ACC112 (cell line): ENCODE measurements around the gene VANGL1.
A peak's percentile ranks its signal among the peaks of the same experiment; 100 is the strongest.

Source experiments
- H2AFZ ChIP-seq: fragments of 200-600 bp; sonication (generic); one replicate; pipeline ENCODE4 v1.6.0; 2017; ENCODE audit warnings: antibody characterized with exemption, low read length; ENCODE audit not compliant: unreplicated experiment
- H3K27ac ChIP-seq: fragments of 200-600 bp; sonication (generic); 2 replicates; pipeline ENCODE4 v1.5.1; 2014; ENCODE audit warnings: low read depth, mild to moderate bottlenecking, antibody characterized with exemption, low read length, moderate library complexity
- H3K27me3 ChIP-seq: fragments of 200-600 bp; sonication (generic); 2 replicates; pipeline ENCODE4 v1.6.1; 2014; ENCODE audit warnings: mild to moderate bottlenecking, antibody characterized with exemption, low read length, moderate library complexity, mixed read lengths; ENCODE audit not compliant: insufficient read depth
- H3K36me3 ChIP-seq: fragments of 200-600 bp; sonication (generic); 2 replicates; pipeline ENCODE4 v1.6.1; 2016; ENCODE audit warnings: mild to moderate bottlenecking, antibody characterized with exemption, low read length, moderate library complexity, mixed read lengths; ENCODE audit not compliant: insufficient read depth
- H3K4me1 ChIP-seq: fragments of 200-600 bp; sonication (generic); one replicate; pipeline ENCODE4 v1.6.1; 2016; ENCODE audit warnings: low read length, mixed read lengths; ENCODE audit not compliant: insufficient read depth, unreplicated experiment, control insufficient read depth
- H3K4me3 ChIP-seq: fragments of 200-600 bp; sonication (generic); 2 replicates; pipeline ENCODE4 v1.5.1; 2014; ENCODE audit warnings: mild to moderate bottlenecking, low read depth, low read length
- H3K79me2 ChIP-seq: fragments of 200-600 bp; sonication (generic); one replicate; pipeline ENCODE4 v1.6.0; 2016; ENCODE audit warnings: low read length; ENCODE audit not compliant: control insufficient read depth, unreplicated experiment, insufficient read depth

The VANGL1 gene

DNA sequence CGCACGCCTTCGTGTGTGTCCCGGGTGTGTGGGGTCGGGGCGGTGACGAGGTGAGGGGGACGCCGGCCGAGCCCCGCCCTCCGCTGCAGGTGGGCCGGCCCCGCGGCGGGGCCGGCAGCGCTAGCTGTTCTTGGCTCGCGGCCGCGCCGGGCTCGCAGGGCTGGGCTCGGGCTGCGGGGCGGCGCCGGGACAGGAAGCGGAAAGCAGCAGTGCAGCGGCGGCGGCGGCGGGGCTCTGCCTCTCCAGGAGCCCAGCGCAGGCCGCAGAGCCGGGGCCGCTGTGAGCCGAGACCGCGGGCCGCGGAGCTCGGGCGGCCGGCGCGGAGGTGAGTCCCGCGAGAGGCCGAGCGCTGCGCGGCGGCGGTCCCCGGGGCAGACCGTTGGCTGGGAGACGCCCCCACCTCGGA, at the start of gene VANGL1:
VANGL1 (plus strand) TSS at position 209 of the 406 bp plus-strand sequence. CDS start 9,444 bp downstream, outside the sequence.
- Histone ChIP-seq H2AFZ (peak within 1 kb of the TSS; percentile 78), H3K4me1 (peaks cover 18% of the 10 kb centered on the region), H3K27me3 (peaks cover 17% of the 10 kb centered on the region; the same call in 1 of the 2 replicates), H3K36me3 (no peaks in the 10 kb centered on the region), H3K4me3 (peak within 1 kb of the TSS; percentile 95), H3K27ac (no peak within 1 kb of the TSS), H3K79me2 (peaks cover 32% of the 10 kb centered on the region)

DNA sequence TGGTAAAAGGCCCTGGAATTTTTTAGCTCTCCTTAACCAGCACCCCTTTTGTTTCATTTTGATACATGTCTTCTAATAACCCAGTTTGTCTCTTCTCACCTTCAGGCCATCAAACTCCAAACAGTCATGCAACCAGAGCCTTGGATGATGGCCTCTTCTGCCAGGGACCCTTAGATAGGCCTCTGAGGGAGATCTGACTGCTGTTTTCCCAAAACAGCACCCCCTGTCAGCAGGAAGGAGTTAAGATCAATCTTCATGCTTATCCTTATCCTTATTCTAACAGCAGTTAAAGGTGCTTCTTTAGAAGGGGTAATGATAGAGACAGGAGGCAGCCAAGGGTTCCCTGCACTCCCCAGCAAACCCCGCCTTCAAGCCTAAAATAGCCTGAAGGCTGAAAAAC, 49.5 kb upstream of the VANGL1 start:
- no peaks in the 10 kb centered on the region for H3K79me2 ChIP-seq
- no peak overlapping the region for H3K4me3 ChIP-seq
- H3K27me3 ChIP-seq: no peaks in the 10 kb centered on the region
- H3K36me3 ChIP-seq: 0 out of 2 replicates have a peak, but pooled peaks cover 6% of the 10 kb centered on the region
- H2AFZ ChIP-seq: no peak overlapping the region
- peaks cover 13% of the 10 kb centered on the region for H3K4me1 ChIP-seq
- H3K27ac ChIP-seq: no peak overlapping the region

DNA sequence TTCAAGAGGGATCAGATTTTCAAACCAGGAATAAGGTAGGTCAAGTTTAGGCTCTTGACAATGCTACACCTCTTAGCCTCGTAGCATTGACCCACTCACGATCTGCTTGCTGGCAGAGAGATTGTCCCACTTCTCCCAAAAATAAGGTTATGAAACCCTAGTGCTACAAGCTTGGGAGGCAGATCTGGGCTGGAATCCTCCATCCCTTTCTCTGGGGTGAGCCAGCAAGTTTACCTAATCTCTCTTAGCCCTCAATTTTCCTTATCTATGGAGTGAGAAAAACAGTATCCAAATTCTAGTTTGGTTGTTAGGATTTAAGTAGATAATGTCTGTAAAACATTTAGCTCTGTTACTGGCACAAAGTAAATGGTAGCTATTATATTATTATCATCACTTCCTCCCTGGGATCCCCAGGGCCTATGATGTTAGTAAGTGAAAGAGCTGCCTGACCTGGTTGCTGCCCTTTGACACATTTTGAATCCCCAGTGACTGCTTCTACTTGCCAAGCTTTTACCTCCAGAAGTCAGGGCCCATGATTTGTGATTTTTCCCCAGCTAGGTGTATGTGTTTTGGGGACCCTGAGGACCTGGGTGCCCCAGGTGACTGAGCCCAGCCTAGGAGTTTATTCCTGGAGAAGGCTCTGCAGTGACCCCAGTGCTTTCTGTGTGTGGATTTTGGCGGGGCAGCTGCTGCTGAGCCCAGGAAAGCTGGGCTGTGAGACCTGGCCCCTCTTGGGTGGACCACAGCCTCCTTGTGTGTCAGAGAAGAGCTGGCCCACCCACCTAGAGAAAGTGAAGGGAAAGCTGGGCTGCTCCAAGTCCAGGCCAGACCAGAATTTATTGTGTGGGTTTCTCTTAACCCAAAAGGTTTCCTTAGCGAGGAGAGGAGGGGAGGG, 48.2 kb upstream of the VANGL1 start:
- Histone ChIP-seq H2AFZ (no peak overlapping the region), H3K79me2 (no peaks in the 10 kb centered on the region), H3K36me3 (0 out of 2 replicates have a peak, but pooled peaks cover 6% of the 10 kb centered on the region), H3K27me3 (no peaks in the 10 kb centered on the region), H3K4me1 (peaks cover 13% of the 10 kb centered on the region), H3K27ac (no peak overlapping the region), H3K4me3 (no peak overlapping the region)

DNA sequence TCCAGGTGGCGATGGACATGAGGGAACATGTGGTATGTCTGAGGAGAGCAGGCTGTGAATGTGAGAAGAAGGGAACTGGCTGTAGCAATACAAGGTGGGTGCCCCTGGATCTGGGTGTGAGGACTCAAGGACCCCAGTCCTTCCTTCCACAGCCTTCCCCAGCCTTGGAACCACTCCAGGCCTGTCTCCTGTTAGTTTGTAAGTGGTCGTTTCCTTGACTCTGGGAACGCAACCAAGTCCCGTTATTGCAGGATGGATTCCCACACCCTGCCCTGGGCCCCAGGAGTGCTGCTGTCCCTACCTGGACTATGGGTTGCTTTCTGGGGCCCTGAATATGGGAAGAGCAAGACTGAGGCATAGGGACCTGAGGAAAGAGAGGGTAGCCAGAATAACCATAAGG, 47.2 kb upstream of the VANGL1 start:
- H3K27me3 ChIP-seq: no peaks in the 10 kb centered on the region
- no peak overlapping the region for H3K4me3 ChIP-seq

DNA sequence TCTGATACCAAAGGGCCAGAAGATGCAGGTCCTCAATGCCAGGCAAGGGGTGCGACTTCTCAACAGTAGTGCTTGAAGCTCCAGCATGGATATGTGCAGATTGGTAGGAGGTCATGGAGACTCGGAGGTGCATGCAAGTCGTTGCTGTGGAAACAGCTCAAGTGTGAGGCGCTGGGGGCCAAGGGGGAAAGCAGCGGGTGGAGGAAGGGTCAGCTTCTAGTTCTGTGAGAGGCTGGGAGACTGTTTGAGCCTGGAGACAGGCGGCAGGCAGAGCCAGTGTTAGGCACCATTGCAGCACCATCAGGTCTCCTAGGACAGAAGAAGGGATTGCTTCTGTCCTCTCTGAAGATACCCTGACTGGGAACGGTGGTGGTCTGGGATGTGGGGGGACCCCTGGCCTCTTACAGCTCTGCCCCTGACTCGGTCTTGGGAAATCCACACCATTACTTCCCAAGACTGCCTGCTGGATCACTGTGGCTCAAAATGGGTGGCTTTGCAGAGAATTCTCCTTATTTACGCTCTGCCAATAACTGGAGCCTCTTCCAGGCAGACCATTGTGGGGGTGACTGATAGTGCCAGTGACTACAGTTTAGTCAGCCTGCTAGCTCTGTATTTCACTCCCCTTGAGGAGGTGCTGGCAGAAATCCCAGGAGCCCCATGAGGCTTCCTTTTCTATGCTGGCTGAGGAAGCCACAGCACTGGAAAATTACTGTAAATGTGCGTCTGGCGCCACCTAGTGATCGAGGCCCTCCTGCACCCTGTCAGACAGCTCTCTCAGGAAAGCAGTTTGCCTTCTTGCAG, 46.3 kb upstream of the VANGL1 start:
- no peaks in the 10 kb centered on the region for H3K79me2 ChIP-seq
- no peak overlapping the region for H3K27ac ChIP-seq
- H3K4me1 ChIP-seq: peaks cover 13% of the 10 kb centered on the region
- H3K27me3 ChIP-seq: no peaks in the 10 kb centered on the region
- H3K4me3 ChIP-seq: no peak overlapping the region
- no peaks in the 10 kb centered on the region for H3K36me3 ChIP-seq
- peak overlapping the region; percentile 19 for H2AFZ ChIP-seq

More for the DNA sequence above, 47.2 kb upstream of the VANGL1 start:
- Histone ChIP-seq H2AFZ (no peak overlapping the region), H3K79me2 (no peaks in the 10 kb centered on the region), H3K4me1 (peaks cover 13% of the 10 kb centered on the region), H3K36me3 (no peaks in the 10 kb centered on the region), H3K27ac (no peak overlapping the region)

DNA sequence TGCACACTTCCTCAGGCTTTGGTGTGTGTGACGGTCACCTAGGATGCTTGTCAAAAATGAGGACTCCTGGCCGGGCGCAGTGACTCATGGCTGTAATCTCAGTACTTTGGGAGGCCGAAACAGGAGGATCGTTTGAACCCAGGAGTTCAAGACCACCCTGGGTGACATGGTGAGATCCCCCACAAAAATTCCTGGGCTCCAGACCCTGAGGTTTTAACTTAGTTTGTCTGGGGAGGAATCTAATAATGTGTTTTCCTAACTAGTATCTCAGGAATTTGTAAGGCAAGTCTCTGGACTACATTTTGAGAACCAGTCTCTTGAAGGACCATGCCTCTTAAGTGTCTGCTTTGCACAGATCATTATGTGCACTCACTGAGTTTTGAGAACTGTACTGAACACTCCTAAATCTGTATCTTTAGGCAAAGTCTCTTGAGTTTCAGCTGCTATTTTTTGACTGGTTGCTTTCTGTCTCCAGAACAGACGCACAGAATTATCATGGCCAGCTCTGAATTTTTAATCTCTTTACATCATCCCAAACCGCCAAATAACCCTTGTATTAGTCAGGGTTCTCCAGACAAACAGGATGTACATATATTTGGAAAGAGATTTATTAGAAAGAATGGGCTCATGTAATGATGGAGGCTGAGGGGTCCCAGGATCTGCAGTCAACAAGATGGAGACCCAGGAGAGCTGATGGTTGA, 45.5 kb upstream of the VANGL1 start:
- peaks cover 13% of the 10 kb centered on the region for H3K4me1 ChIP-seq
- H3K27me3 ChIP-seq: no peaks in the 10 kb centered on the region
- no peak overlapping the region for H2AFZ ChIP-seq
- no peak overlapping the region for H3K4me3 ChIP-seq
- H3K27ac ChIP-seq: no peak overlapping the region
- no peaks in the 10 kb centered on the region for H3K79me2 ChIP-seq
- no peaks in the 10 kb centered on the region for H3K36me3 ChIP-seq

DNA sequence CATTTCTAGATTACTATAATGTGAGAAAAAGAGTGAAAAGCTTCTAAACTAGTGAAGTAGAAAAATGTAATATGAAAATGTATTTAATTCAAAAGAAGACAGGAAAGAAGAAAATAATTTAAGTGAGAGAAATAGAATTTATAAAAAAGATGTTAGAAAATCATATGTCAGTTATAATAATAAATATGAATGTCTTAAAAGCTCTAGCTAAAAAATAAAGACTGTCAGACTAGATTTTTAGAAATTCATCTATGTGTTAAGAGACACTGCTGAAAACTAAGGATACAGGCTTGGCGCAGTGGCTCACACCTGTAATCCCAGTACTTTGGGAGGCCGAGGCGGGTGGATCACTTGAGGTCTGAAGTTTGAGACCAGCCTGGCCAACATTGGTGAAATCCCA, 37.3 kb upstream of the VANGL1 start:
- Histone ChIP-seq H3K4me3 (no peak overlapping the region), H3K36me3 (no peaks in the 10 kb centered on the region), H2AFZ (no peak overlapping the region), H3K27me3 (no peaks in the 10 kb centered on the region), H3K27ac (no peak overlapping the region), H3K79me2 (no peaks in the 10 kb centered on the region), H3K4me1 (no peaks in the 10 kb centered on the region)

DNA sequence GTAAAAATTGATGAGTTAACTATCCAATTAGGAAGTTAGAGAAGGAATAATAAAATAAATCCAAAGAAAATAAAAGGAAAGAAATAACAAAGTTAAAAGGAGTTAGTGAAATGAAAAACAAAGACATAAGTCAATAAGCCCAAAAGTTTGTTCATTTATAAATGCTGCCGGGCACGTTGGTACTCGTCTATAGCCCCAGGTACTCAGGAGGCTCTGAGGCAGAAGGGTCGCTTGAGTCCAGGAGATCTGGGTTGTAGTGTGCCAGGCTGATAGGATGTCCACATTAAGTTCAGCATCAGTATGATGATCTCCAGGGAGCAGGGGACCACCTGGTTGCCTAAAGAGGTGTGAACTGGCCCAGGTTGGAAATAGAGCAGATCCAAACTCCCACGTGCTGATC, 35.5 kb upstream of the VANGL1 start:
- no peaks in the 10 kb centered on the region for H3K4me1 ChIP-seq
- H3K27me3 ChIP-seq: 0 out of 2 replicates have a peak, but pooled peaks cover under 1% of the 10 kb centered on the region

DNA sequence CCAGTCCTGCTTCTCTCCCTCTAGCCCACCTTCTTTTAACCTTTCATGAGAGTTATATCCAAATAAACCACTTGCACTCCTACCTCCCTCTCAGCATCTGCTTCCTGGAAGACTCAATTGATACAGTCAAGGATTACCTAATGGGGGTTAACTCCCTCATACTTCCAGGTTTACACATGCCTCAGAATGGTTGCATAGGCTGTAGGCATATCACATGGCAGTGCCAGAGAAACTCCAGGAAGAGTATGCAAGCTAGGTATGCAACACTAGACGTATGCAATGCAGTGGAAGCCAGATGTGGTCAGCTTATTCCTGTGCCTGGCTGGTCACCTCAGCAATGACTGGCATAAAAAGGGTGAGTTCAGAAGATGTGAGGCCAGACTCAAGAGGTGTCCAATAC, 32.7 kb upstream of the VANGL1 start:
- H3K4me1 ChIP-seq: no peaks in the 10 kb centered on the region
- H3K27me3 ChIP-seq: peaks cover 22% of the 10 kb centered on the region; the same call in 1 of the 2 replicates
- H3K4me3 ChIP-seq: no peak overlapping the region
- no peak overlapping the region for H3K27ac ChIP-seq
- H3K36me3 ChIP-seq: no peaks in the 10 kb centered on the region
- no peak overlapping the region for H2AFZ ChIP-seq
- H3K79me2 ChIP-seq: no peaks in the 10 kb centered on the region

More for the DNA sequence above, 35.5 kb upstream of the VANGL1 start:
- Histone ChIP-seq H3K79me2 (no peaks in the 10 kb centered on the region), H3K27ac (no peak overlapping the region), H2AFZ (no peak overlapping the region), H3K36me3 (no peaks in the 10 kb centered on the region), H3K4me3 (no peak overlapping the region)

DNA sequence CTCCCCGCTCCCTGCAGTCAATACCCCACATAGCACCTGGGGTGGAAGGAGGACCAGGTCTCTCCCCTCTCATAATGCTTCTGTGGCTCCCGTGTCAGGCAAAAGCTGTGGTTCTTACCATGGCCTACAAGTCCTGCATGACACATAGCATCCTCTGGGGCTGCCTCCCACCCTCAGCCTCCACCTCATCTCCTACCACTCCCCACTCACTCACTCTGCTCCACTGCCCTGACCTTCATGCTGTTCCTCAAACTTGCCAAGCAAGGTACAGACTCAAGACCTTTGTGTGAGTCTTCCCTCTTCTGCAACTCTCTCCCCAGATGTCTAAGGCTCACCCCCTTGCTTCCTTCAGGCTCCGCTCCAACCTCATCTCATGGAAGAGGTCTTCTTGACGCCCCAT, 28.0 kb upstream of the VANGL1 start:
- H3K4me3 ChIP-seq: no peak overlapping the region
- no peaks in the 10 kb centered on the region for H3K4me1 ChIP-seq
- peaks cover 66% of the 10 kb centered on the region for H3K27me3 ChIP-seq
- H3K79me2 ChIP-seq: no peaks in the 10 kb centered on the region
- H3K36me3 ChIP-seq: no peaks in the 10 kb centered on the region
- H2AFZ ChIP-seq: no peak overlapping the region
- H3K27ac ChIP-seq: no peak overlapping the region
